Activated CD8-positive, alpha-beta memory T cell treated with anti-CD3 and anti-CD28 coated beads for 4 hours (primary cell): ENCODE measurements around the gene ARL4C.
"Not testable (repeated sequence)": the region's sequence is repeated elsewhere in the genome, so short reads cannot be mapped to it uniquely, and the experiment has no call there.

ENCODE experiments used
- DNase-seq, 2 donors: peaks; one replicate each; pipeline ENCODE4 v3.0.0-alpha.2; 2020; ENCODE audit warnings: low read depth in 2 of 2

ARL4C gene

GRCh38 chr2:234476766-234477165 is 20.1 kb downstream of the ARL4C start:
- no peak for DNase-seq

GRCh38 chr2:234474654-234475053 is 22.2 kb downstream of the ARL4C start:
- no peak for DNase-seq

GRCh38 chr2:234472155-234472554 is 24.7 kb downstream of the ARL4C start:
- no peak for DNase-seq

- no peak for DNase-seq
Measured at GRCh38 chr2:234469972-234470371, 26.9 kb downstream of the ARL4C start.

GRCh38 chr2:234469251-234469845 is 27.5 kb downstream of the ARL4C start:
- DNase-seq, result no peak

- no peak for DNase-seq
Measured at GRCh38 chr2:234468503-234468902, 28.4 kb downstream of the ARL4C start.

- no peak for DNase-seq
Measured at GRCh38 chr2:234467289-234467688, 29.6 kb downstream of the ARL4C start.

GRCh38 chr2:234464291-234464645 is 32.6 kb downstream of the ARL4C start:
- no peak for DNase-seq

GRCh38 chr2:234463626-234464290 is 33.1 kb downstream of the ARL4C start:
- DNase-seq, result peak; percentile 26 to 64

GRCh38 chr2:234462218-234462992 is 34.5 kb downstream of the ARL4C start:
- no peak for DNase-seq

- DNase-seq, result no peak
Measured at GRCh38 chr2:234459401-234460009, 37.4 kb downstream of the ARL4C start.

GRCh38 chr2:234458466-234458865 is 38.4 kb downstream of the ARL4C start:
- DNase-seq, result no peak

- DNase-seq, result no peak
Measured at GRCh38 chr2:234457421-234457820, 39.5 kb downstream of the ARL4C start.

- not testable (repeated sequence) for DNase-seq
Measured at GRCh38 chr2:234455246-234455645, 41.6 kb downstream of the ARL4C start.

- DNase-seq, result no peak
Measured at GRCh38 chr2:234454433-234454832, 42.4 kb downstream of the ARL4C start.

GRCh38 chr2:234453216-234453615 is 43.7 kb downstream of the ARL4C start:
- DNase-seq, result no peak

GRCh38 chr2:234451852-234452625 is 44.8 kb downstream of the ARL4C start:
- no peak for DNase-seq

GRCh38 chr2:234451242-234451641 is 45.6 kb downstream of the ARL4C start:
- DNase-seq, result no peak

- DNase-seq, result no peak
Measured at GRCh38 chr2:234450431-234451124, 46.3 kb downstream of the ARL4C start.

GRCh38 chr2:234448506-234449184 is 48.2 kb downstream of the ARL4C start:
- DNase-seq, result no peak

GRCh38 chr2:234447963-234448362 is 48.9 kb downstream of the ARL4C start:
- DNase-seq, result no peak
